HCT116 (cell line): ENCODE measurements around the gene IGSF21. TPM values are rescaled to one million over a fixed set of nuclear protein-coding genes. Genes with fewer than 3 reads are reported as not detected.

Experiments
- ATAC-seq: fragments of 200-7000 bp; cut with Tn5 transposase; 2 replicates; pipeline ENCODE4 v1.9.1; 2020; ENCODE audit warnings: mild to moderate bottlenecking, moderate library complexity
- BruUV-seq: library from RNA; stranded (reverse); fragments of 400-500 nt; replicated peaks from 2 replicates; lab custom pipeline; 2021; lab: Mats Ljungman, UMichigan
- CTCF ChIA-PET: fragments of 300-600 bp; sonication (Branson Sonifier 250); formaldehyde crosslinking; loops from one replicate; lab custom pipeline; 2021; ENCODE audit warnings: antibody characterized with exemption; lab: Charles Lee
- POLR2A ChIA-PET: fragments of 300-600, 350-600 bp; sonication (Branson Sonifier 250); formaldehyde crosslinking; loops from one replicate; lab custom pipeline; 2021; ENCODE audit warnings: antibody characterized with exemption; lab: Charles Lee
- RAD21 ChIA-PET, 2 experiments: fragments of 300-600 bp; sonication (Branson Sonifier 250); formaldehyde crosslinking; loops; one replicate each; lab custom pipeline; 2023; ENCODE audit warnings: low total read pairs in 2 of 2; ENCODE audit not compliant: uncharacterized antibody in 2 of 2, unreplicated experiment in 2 of 2, low non-redundant PET in 1 of 2; lab: Charles Lee
- DNase-seq: peaks from one replicate; pipeline ENCODE4 v3.0.0-alpha.2; 2010; ENCODE audit warnings: low read depth, low spot score
- H2AFZ ChIP-seq: fragments of 200-600 bp; shearing (Covaris generic), sonication (generic); 2 replicates; pipeline ENCODE4 v1.6.1; 2017; ENCODE audit warnings: low read depth, mixed run types, mixed read lengths, antibody characterized with exemption, low read length; ENCODE audit not compliant: poor library complexity, severe bottlenecking
- H3K27ac ChIP-seq: 2 replicates; pipeline ENCODE4 v1.5.1; 2012; ENCODE audit warnings: low read depth, low read length
- H3K27me3 ChIP-seq: fragments of 200-600 bp; sonication (generic); 2 replicates; pipeline ENCODE4 v1.6.1; 2016; ENCODE audit warnings: mixed run types, low read length, mixed read lengths; ENCODE audit not compliant: insufficient read depth
- H3K36me3 ChIP-seq, 2 experiments: fragments of 200-500 bp in 1 of 2; fragments of 200-600 bp in 1 of 2; sonication (Bioruptor generic) in 1 of 2; sonication (generic) in 1 of 2; 2 replicates each; pipeline versions ENCODE4 v1.5.1 to v1.6.1; 2014 to 2016; ENCODE audit warnings: low read length in 2 of 2, inconsistent platforms in 1 of 2, mixed read lengths in 1 of 2, mixed run types in 1 of 2; ENCODE audit not compliant: insufficient read depth in 2 of 2, control insufficient read depth in 1 of 2
- H3K4me1 ChIP-seq, 2 experiments: fragments of 200-600 bp in 1 of 2; sonication (generic) in 1 of 2; 2 replicates each; pipeline versions ENCODE4 v1.5.1 to v1.6.1; 2012 to 2017; ENCODE audit warnings: low read length in 2 of 2, inconsistent platforms in 1 of 2, mild to moderate bottlenecking in 1 of 2, mixed read lengths in 1 of 2, mixed run types in 1 of 2, moderate library complexity in 1 of 2; ENCODE audit not compliant: insufficient read depth in 2 of 2, control insufficient read depth in 1 of 2
- H3K4me2 ChIP-seq: fragments of 200-600 bp; sonication (generic); 2 replicates; pipeline ENCODE4 v1.6.1; 2017; ENCODE audit warnings: mixed run types, low read length, mixed read lengths
- H3K4me3 ChIP-seq, 2 experiments: fragments of 200-600 bp in 1 of 2; sonication (generic) in 1 of 2; replicated peaks in 1 of 2; 2 replicates each; pipeline ENCODE4 v1.5.1; 2011 to 2016; ENCODE audit warnings: low read length in 2 of 2, control low read depth in 1 of 2, low read depth in 1 of 2, mild to moderate bottlenecking in 1 of 2, mixed read lengths in 1 of 2, mixed run types in 1 of 2
- H3K79me2 ChIP-seq: fragments of 200-600 bp; sonication (generic); 2 replicates; pipeline ENCODE4 v1.6.1; 2017; ENCODE audit warnings: mild to moderate bottlenecking, mixed run types, low read length, moderate library complexity, mixed read lengths; ENCODE audit not compliant: insufficient read depth
- H3K9ac ChIP-seq: fragments of 200-600 bp; sonication (generic); 2 replicates; pipeline ENCODE4 v1.6.1; 2016; ENCODE audit warnings: low read length, mixed read lengths
- H3K9me2 ChIP-seq: fragments of 200-600 bp; sonication (generic), shearing (Covaris generic); 2 replicates; pipeline ENCODE4 v1.6.1; 2017; ENCODE audit warnings: mixed run types, mild to moderate bottlenecking, moderate library complexity; ENCODE audit not compliant: insufficient read depth
- H3K9me3 ChIP-seq, 2 experiments: fragments of 200-500 bp in 1 of 2; fragments of 200-600 bp in 1 of 2; sonication (Bioruptor generic) in 1 of 2; sonication (generic) in 1 of 2; 2 replicates each; pipeline ENCODE4 v1.6.1; 2014 to 2017; ENCODE audit warnings: low read length in 2 of 2, mixed read lengths in 2 of 2, inconsistent platforms in 1 of 2, low read depth in 1 of 2, mild to moderate bottlenecking in 1 of 2, mixed run types in 1 of 2, moderate library complexity in 1 of 2; ENCODE audit not compliant: control insufficient read depth in 1 of 2, insufficient read depth in 1 of 2
- H4K20me1 ChIP-seq: fragments of 200-600 bp; sonication (generic), shearing (Covaris generic); 2 replicates; pipeline ENCODE4 v1.6.1; 2017; ENCODE audit warnings: mixed run types, mild to moderate bottlenecking, moderate library complexity; ENCODE audit not compliant: insufficient read depth
- CEBPB ChIP-seq: IDR thresholded peaks from 2 replicates; pipeline ENCODE4 v1.6.1; 2012; ENCODE audit warnings: low read depth
- EGR1 ChIP-seq: IDR thresholded peaks from 2 replicates; pipeline ENCODE4 v1.6.1; 2012; ENCODE audit warnings: low read depth
- EZH2 ChIP-seq: fragments of 200-600 bp; sonication (generic); IDR thresholded peaks from 2 replicates; pipeline ENCODE4 v1.6.1; 2017; ENCODE audit warnings: antibody characterized with exemption, mixed run types
- JUND ChIP-seq: IDR thresholded peaks from 2 replicates; pipeline ENCODE4 v1.6.1; 2012
- MAX ChIP-seq: IDR thresholded peaks from 2 replicates; pipeline ENCODE4 v1.6.1; 2012
- POLR2A ChIP-seq: IDR thresholded peaks from 2 replicates; pipeline ENCODE4 v1.7.0; 2011; ENCODE audit warnings: borderline replicate concordance; ENCODE audit not compliant: insufficient read depth, insufficient read length; ENCODE audit errors: extremely low read depth
- POLR2AphosphoS5 ChIP-seq: IDR thresholded peaks from 2 replicates; pipeline ENCODE4 v1.6.1; 2011; ENCODE audit warnings: mild to moderate bottlenecking, low read depth, low read length, moderate library complexity
- RAD21 ChIP-seq: IDR thresholded peaks from 2 replicates; pipeline ENCODE4 v1.6.1; 2012; ENCODE audit warnings: low read depth, mild to moderate bottlenecking
- SIN3A ChIP-seq: IDR thresholded peaks from 2 replicates; pipeline ENCODE4 v1.6.1; 2012; ENCODE audit warnings: low read depth
- ZBTB33 ChIP-seq: IDR thresholded peaks from 2 replicates; pipeline ENCODE4 v1.6.1; 2011; ENCODE audit warnings: mild to moderate bottlenecking, low read length, moderate library complexity; ENCODE audit not compliant: insufficient replicate concordance; ENCODE audit errors: extremely low read depth
- ZFX ChIP-seq: fragments of 450-650 bp; IDR thresholded peaks from 2 replicates; pipeline ENCODE4 v1.6.1; 2017
- intact Hi-C: fragments of 100-400 bp; cut with micrococcal nuclease; formaldehyde crosslinking; loops from 2 replicates; pipeline ENCODE4 v1.10.0; 2022
- total RNA-seq: library from RNA; stranded (reverse); gene quantifications from one replicate; pipeline ENCODE4 v1.2.1, GENCODE V29; 2021; ENCODE audit not compliant: unreplicated experiment
- TF ChIP-seq, protein P1 (sequence below): IDR thresholded peaks from 2 replicates; pipeline ENCODE4 v1.6.1; 2012
- TF ChIP-seq, protein P2 (sequence below), 3 experiments: fragments of 200-600 bp in 1 of 3; sonication (generic) in 1 of 3; IDR thresholded peaks in 2 of 3; conservative IDR thresholded peaks in 1 of 3; 2 replicates each; pipeline ENCODE4 v1.5.1; 2012 to 2017; ENCODE audit warnings: low read depth in 2 of 3, low read length in 2 of 3, antibody characterized with exemption in 1 of 3, borderline replicate concordance in 1 of 3, control low read depth in 1 of 3, mild to moderate bottlenecking in 1 of 3, mixed read lengths in 1 of 3, mixed run types in 1 of 3, moderate library complexity in 1 of 3; ENCODE audit not compliant: insufficient read depth in 1 of 3

IGSF21 gene
- total RNA-seq, 1 experiment from 2014 or later, result not detected

DNA sequence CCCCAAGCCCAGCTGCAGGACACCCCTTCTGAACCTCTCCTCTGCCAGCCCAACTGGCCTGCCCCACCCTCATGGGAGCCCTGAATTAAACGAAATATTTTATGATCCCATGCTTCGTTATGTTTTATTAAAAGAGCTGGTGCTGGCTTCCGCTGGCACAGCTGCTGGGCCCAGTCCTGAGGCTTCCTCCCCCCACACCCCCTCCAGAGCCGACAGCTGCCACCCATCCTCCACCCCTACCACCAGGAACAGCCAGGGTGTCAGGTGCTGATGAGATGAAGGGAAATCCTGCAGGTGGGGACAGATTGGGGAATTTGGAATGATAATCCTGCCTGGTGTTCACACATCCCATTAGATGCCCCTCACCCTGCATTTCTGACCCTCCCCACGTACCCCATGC lies 19.0 kb downstream of the IGSF21 start:
- Histone ChIP-seq H3K27me3 (peaks cover 8% of the 10 kb centered on the region), H3K4me2 (no peak overlapping the region), H3K9me3 (no peaks in the 10 kb centered on the region), H3K36me3 (no peaks in the 10 kb centered on the region), H3K4me1 (no peaks in the 10 kb centered on the region)
- BruUV-seq, result no TSS peak
- CTCF ChIA-PET, result no interaction called here
- TF ChIP-seq EZH2, result no peak
- TF ChIP-seq, protein P1, sequence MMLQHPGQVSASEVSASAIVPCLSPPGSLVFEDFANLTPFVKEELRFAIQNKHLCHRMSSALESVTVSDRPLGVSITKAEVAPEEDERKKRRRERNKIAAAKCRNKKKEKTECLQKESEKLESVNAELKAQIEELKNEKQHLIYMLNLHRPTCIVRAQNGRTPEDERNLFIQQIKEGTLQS, result no peak
- no peak for TF ChIP-seq ZFX
- no peak for TF ChIP-seq EGR1
- TF ChIP-seq, all 23 proteins: peak for 0
- Histone ChIP-seq H4K20me1 (no peaks in the 10 kb centered on the region), H3K27ac (no peak overlapping the region), H3K9ac (no peak overlapping the region), H3K9me2 (no peaks in the 10 kb centered on the region), H3K4me3 (no peak overlapping the region), H2AFZ (no peak overlapping the region), H3K79me2 (no peaks in the 10 kb centered on the region)
- RAD21 ChIA-PET, result no interaction called here
- intact Hi-C loops, result no loop called here
- DNase-seq, result no peak
- no peak for ATAC-seq
- POLR2A ChIA-PET, result no interaction called here

GRCh38 chr1:18128298-18128697 lies 20.7 kb downstream of the IGSF21 start:
- TF ChIP-seq SIN3A (no peak), MAX (no peak), ZFX (no peak), POLR2AphosphoS5 (no peak), JUND (no peak), CEBPB (no peak), ZBTB33 (no peak), EZH2 (no peak), POLR2A (no peak), RAD21 (no peak)
- TF ChIP-seq, protein P2, sequence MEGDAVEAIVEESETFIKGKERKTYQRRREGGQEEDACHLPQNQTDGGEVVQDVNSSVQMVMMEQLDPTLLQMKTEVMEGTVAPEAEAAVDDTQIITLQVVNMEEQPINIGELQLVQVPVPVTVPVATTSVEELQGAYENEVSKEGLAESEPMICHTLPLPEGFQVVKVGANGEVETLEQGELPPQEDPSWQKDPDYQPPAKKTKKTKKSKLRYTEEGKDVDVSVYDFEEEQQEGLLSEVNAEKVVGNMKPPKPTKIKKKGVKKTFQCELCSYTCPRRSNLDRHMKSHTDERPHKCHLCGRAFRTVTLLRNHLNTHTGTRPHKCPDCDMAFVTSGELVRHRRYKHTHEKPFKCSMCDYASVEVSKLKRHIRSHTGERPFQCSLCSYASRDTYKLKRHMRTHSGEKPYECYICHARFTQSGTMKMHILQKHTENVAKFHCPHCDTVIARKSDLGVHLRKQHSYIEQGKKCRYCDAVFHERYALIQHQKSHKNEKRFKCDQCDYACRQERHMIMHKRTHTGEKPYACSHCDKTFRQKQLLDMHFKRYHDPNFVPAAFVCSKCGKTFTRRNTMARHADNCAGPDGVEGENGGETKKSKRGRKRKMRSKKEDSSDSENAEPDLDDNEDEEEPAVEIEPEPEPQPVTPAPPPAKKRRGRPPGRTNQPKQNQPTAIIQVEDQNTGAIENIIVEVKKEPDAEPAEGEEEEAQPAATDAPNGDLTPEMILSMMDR (IDR thresholded peaks at IDR 0.05 in 2 of 3, conservative IDR thresholded peaks at IDR 0.05 in 1 of 3; ENCODE audit: borderline replicate concordance in 1 of 3, insufficient read depth in 1 of 3, low read depth in 2 of 3, low read length in 2 of 3), result no peak
- TF ChIP-seq, protein P1, result no peak
- TF ChIP-seq, all 23 proteins: peak for 0
- intact Hi-C loops, result no loop called here
- DNase-seq, result no peak
- no peak overlapping the region for H3K27ac ChIP-seq
- ChIA-PET RAD21 (no interaction called here), CTCF (no interaction called here), POLR2A (no interaction called here)
- no peak overlapping the region for H3K4me2 ChIP-seq
- H3K79me2 ChIP-seq, result no peaks in the 10 kb centered on the region
- no peaks in the 10 kb centered on the region for H3K9me2 ChIP-seq
- H3K9me3 ChIP-seq, result no peaks in the 10 kb centered on the region
- H3K4me3 ChIP-seq, result no peak overlapping the region
- H3K36me3 ChIP-seq, result no peaks in the 10 kb centered on the region
- no peak for ATAC-seq
- BruUV-seq, result no TSS peak
- H3K27me3 ChIP-seq, result peaks cover 2% of the 10 kb centered on the region; the same call in 1 of the 2 replicates
- no peak overlapping the region for H2AFZ ChIP-seq
- no peak overlapping the region for H3K9ac ChIP-seq
- no peaks in the 10 kb centered on the region for H3K4me1 ChIP-seq
- no peaks in the 10 kb centered on the region for H4K20me1 ChIP-seq
